ENCODE data around the gene GNG7.

DNA sequence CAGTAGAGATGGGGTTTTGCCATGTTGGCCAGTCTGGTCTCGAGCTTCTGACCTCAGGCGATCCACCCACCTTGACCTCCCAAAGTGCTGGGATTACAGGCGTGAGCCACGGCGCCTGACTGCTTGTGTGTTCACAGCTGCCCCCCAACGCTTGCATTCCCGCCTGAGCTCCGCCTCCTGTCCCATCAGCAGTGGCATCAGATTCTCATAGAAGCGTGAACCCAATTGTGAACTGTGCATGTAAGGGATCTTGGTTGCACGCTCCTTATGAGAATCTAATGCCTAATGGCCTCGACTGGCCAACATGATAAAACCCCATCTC, 150.7 kb downstream of the GNG7 start:
- TF ChIP-seq EZH2 (IDR thresholded peaks at IDR 0.05; ENCODE audit: insufficient read depth, poor library complexity, severe bottlenecking) (no peak), EZH2phosphoT487 (IDR thresholded peaks at IDR 0.05; ENCODE audit: insufficient read depth, low read depth) (no peak)
